ENCODE measurements around the gene CLASP1. TPM values are rescaled to one million over a fixed set of nuclear protein-coding genes. Genes with fewer than 3 reads are reported as not detected.

The CLASP1 gene
- total RNA-seq, 4 donors from 2014 or later: 28.9 to 58.0 (median 41.9) TPM

- peaks cover 0 to 36% (median 0%) of the 10 kb centered on the region in 3 donors for H3K4me1 ChIP-seq
- WGBS, 2 donors: 69 to 76% methylated on average over 9 to 11 of the region's 11 CpGs
Measured at GRCh38 chr2:121605820-121606733, 43.2 kb downstream of the CLASP1 start.

GRCh38 chr2:121603185-121603584, 46.1 kb downstream of the CLASP1 start:
- peaks cover 0 to 38% (median 0%) of the 10 kb centered on the region in 3 donors for H3K36me3 ChIP-seq
- H3K27ac ChIP-seq: no peak overlapping the region
- peaks cover 0 to 33% (median 0%) of the 10 kb centered on the region in 3 donors for H3K4me1 ChIP-seq
- intact Hi-C loops (cut with DNase I): no loop called here
- 80 to 86% methylated on average over 1 of the region's 1 CpG for WGBS, 2 donors
- no peaks in the 10 kb centered on the region for H3K9me3 ChIP-seq
- no peaks in the 10 kb centered on the region for H3K27me3 ChIP-seq
- no peak overlapping the region for H3K4me3 ChIP-seq
- TF ChIP-seq POLR2A (IDR thresholded peaks at IDR 0.05) (no peak), CTCF (IDR thresholded peaks at IDR 0.05) (no peak)
- DNase-seq: no peak

More at GRCh38 chr2:121605820-121606733, 43.2 kb downstream of the CLASP1 start:
- no peak overlapping the region for H3K27ac ChIP-seq
- DNase-seq: no peak
- peaks cover 0 to 34% (median 0%) of the 10 kb centered on the region in 3 donors for H3K36me3 ChIP-seq
- H3K27me3 ChIP-seq: no peaks in the 10 kb centered on the region
- TF ChIP-seq CTCF (IDR thresholded peaks at IDR 0.05): no peak
- TF ChIP-seq POLR2A (IDR thresholded peaks at IDR 0.05): no peak
- H3K4me3 ChIP-seq: no peak overlapping the region
- intact Hi-C loops (cut with DNase I): no loop called here
- peaks cover 0 to 10% (median 4%) of the 10 kb centered on the region in 3 donors for H3K9me3 ChIP-seq

- no peak overlapping the region for H3K27ac ChIP-seq
- H3K9me3 ChIP-seq: no peaks in the 10 kb centered on the region
- intact Hi-C loops (cut with DNase I): no loop called here
- peaks cover 7 to 35% (median 11%) of the 10 kb centered on the region in 3 donors for H3K4me1 ChIP-seq
- no peaks in the 10 kb centered on the region for H3K27me3 ChIP-seq
- H3K36me3 ChIP-seq: peaks cover 0 to 25% (median 0%) of the 10 kb centered on the region in 3 donors
- no peak overlapping the region for H3K4me3 ChIP-seq
- TF ChIP-seq POLR2A (IDR thresholded peaks at IDR 0.05) (no peak), CTCF (IDR thresholded peaks at IDR 0.05) (no peak)
- no peak for DNase-seq
Measured at GRCh38 chr2:121599963-121600651, 49.2 kb downstream of the CLASP1 start.

GRCh38 chr2:121598087-121598486, 51.2 kb downstream of the CLASP1 start:
- Histone ChIP-seq H3K4me3 (no peak overlapping the region), H3K27me3 (no peaks in the 10 kb centered on the region), H3K9me3 (no peaks in the 10 kb centered on the region), H3K36me3 (peaks cover 0 to 13% (median 0%) of the 10 kb centered on the region in 3 donors), H3K27ac (no peak overlapping the region), H3K4me1 (peaks cover 7 to 31% (median 11%) of the 10 kb centered on the region in 3 donors)
- WGBS, 2 donors: 67 to 74% methylated on average over 2 of the region's 2 CpGs
- DNase-seq: no peak
- TF ChIP-seq CTCF (IDR thresholded peaks at IDR 0.05) (no peak), POLR2A (IDR thresholded peaks at IDR 0.05) (no peak)
- intact Hi-C loops (cut with DNase I): no loop called here
